SK-N-SH (cell line): Measurements from ENCODE around the gene EFCAB11. TPM values are rescaled to one million over a fixed set of nuclear protein-coding genes. Genes with fewer than 3 reads are reported as not detected.

Experiments
- CTCF ChIA-PET: fragments of 300-600, 350-600 bp; formaldehyde crosslinking; extraction: SDS; loops from one replicate; lab custom pipeline; 2021; lab: Yijun Ruan, JAX
- POLR2A ChIA-PET: fragments of 350-600 bp; sonication (Branson Sonifier 250); formaldehyde crosslinking; extraction: SDS; loops from one replicate; lab custom pipeline; 2020; ENCODE audit warnings: antibody characterized with exemption, inconsistent platforms; lab: Yijun Ruan, JAX
- DNase-seq: peaks from one replicate; pipeline ENCODE4 v3.0.0; 2012
- H2AFZ ChIP-seq: fragments of 200-600 bp; sonication (generic); 2 replicates; pipeline ENCODE4 v1.8.1; 2016; ENCODE audit warnings: antibody characterized with exemption, mild to moderate bottlenecking, low read depth
- H3F3A ChIP-seq: fragments of 200-600 bp; sonication (generic); replicated peaks from 2 replicates; pipeline ENCODE3; 2016; ENCODE audit warnings: antibody characterized with exemption, mild to moderate bottlenecking; ENCODE audit not compliant: insufficient read depth
- H3K27ac ChIP-seq, 2 experiments: fragments of 200-500 bp in 1 of 2; fragments of 200-600 bp in 1 of 2; sonication (Bioruptor generic) in 1 of 2; sonication (generic), shearing (Covaris generic) in 1 of 2; 2 replicates each; pipeline versions ENCODE4 v1.5.1 to v1.6.1; 2014 to 2016; ENCODE audit warnings: low read depth in 2 of 2, inconsistent platforms in 1 of 2, low read length in 1 of 2, mild to moderate bottlenecking in 1 of 2, mixed read lengths in 1 of 2
- H3K27me3 ChIP-seq: fragments of 200-600 bp; sonication (generic), shearing (Covaris generic); 2 replicates; pipeline ENCODE4 v1.6.1; 2016; ENCODE audit warnings: mixed run types; ENCODE audit not compliant: insufficient read depth
- H3K36me3 ChIP-seq, 2 experiments: fragments of 200-500 bp in 1 of 2; fragments of 200-600 bp in 1 of 2; sonication (Bioruptor generic) in 1 of 2; sonication (generic) in 1 of 2; replicated peaks in 1 of 2; 2 replicates each; pipeline versions ENCODE3 to v1.5.1; 2014 to 2016; ENCODE audit warnings: low read length in 1 of 2, mild to moderate bottlenecking in 1 of 2; ENCODE audit not compliant: insufficient read depth in 2 of 2, control insufficient read depth in 1 of 2
- H3K4me1 ChIP-seq, 2 experiments: fragments of 200-500 bp in 1 of 2; fragments of 200-600 bp in 1 of 2; sonication (Bioruptor generic) in 1 of 2; sonication (generic), shearing (Covaris generic) in 1 of 2; 2 replicates each; pipeline versions ENCODE4 v1.5.1 to v1.6.1; 2014 to 2016; ENCODE audit warnings: low read depth in 1 of 2, low read length in 1 of 2, mixed run types in 1 of 2; ENCODE audit not compliant: insufficient read depth in 2 of 2, control insufficient read depth in 1 of 2
- H3K4me2 ChIP-seq: fragments of 200-600 bp; sonication (generic), shearing (Covaris generic); 2 replicates; pipeline ENCODE4 v1.6.1; 2017; ENCODE audit warnings: mixed run types
- H3K4me3 ChIP-seq, 2 experiments: fragments of 200-500 bp in 1 of 2; fragments of 200-600 bp in 1 of 2; sonication (Bioruptor generic) in 1 of 2; sonication (generic), shearing (Covaris generic) in 1 of 2; 2 replicates each; pipeline versions ENCODE4 v1.5.1 to v1.8.1; 2014 to 2016; ENCODE audit warnings: low read depth in 2 of 2, inconsistent platforms in 1 of 2, low read length in 1 of 2, mild to moderate bottlenecking in 1 of 2, mixed read lengths in 1 of 2, moderate library complexity in 1 of 2
- H3K79me2 ChIP-seq: fragments of 200-600 bp; sonication (generic); 2 replicates; pipeline ENCODE4 v1.8.1; 2017; ENCODE audit warnings: mild to moderate bottlenecking; ENCODE audit not compliant: insufficient read depth
- H3K9ac ChIP-seq: fragments of 200-600 bp; sonication (generic); 2 replicates; pipeline ENCODE4 v1.6.1; 2017; ENCODE audit warnings: mixed run types
- H3K9me2 ChIP-seq: fragments of 200-600 bp; sonication (generic); 2 replicates; pipeline ENCODE4 v1.6.1; 2017; ENCODE audit warnings: mixed run types
- H3K9me3 ChIP-seq: fragments of 200-600 bp; sonication (generic); 2 replicates; pipeline ENCODE4 v1.6.1; 2017; ENCODE audit warnings: mixed run types, mild to moderate bottlenecking, moderate library complexity
- H4K20me1 ChIP-seq: fragments of 200-600 bp; sonication (generic); 2 replicates; pipeline ENCODE4 v1.6.1; 2017; ENCODE audit warnings: mild to moderate bottlenecking, mixed run types; ENCODE audit not compliant: insufficient read depth
- CTCF ChIP-seq: fragments of 200-600 bp; sonication (generic); IDR thresholded peaks from 2 replicates; pipeline ENCODE4 v1.6.1; 2017; ENCODE audit warnings: antibody characterized with exemption, mild to moderate bottlenecking, moderate library complexity
- ELF1 ChIP-seq: IDR thresholded peaks from 2 replicates; pipeline ENCODE4 v1.4.0; 2012
- GABPA ChIP-seq: IDR thresholded peaks from 2 replicates; pipeline ENCODE4 v1.4.0; 2012; ENCODE audit warnings: low read depth, mild to moderate bottlenecking
- IRF3 ChIP-seq: fragments of 150-350 bp; IDR thresholded peaks from 2 replicates; pipeline ENCODE4 v1.6.1; 2016; ENCODE audit warnings: mild to moderate bottlenecking, low read depth, low read length
- JUND ChIP-seq: IDR thresholded peaks from 2 replicates; pipeline ENCODE4 v1.4.0; 2012
- MAX ChIP-seq: IDR thresholded peaks from 2 replicates; pipeline ENCODE4 v1.4.0; 2012; ENCODE audit warnings: low read depth
- MEF2A ChIP-seq: IDR thresholded peaks from 2 replicates; pipeline ENCODE4 v1.4.0; 2012; ENCODE audit warnings: low read depth, borderline replicate concordance
- NFIC ChIP-seq: IDR thresholded peaks from 2 replicates; pipeline ENCODE4 v1.4.0; 2012; ENCODE audit warnings: borderline replicate concordance
- NRF1 ChIP-seq: IDR thresholded peaks from 2 replicates; pipeline ENCODE4 v1.6.1; 2012; ENCODE audit warnings: low read depth, mild to moderate bottlenecking, low read length
- RCOR1 ChIP-seq: fragments of 150-350 bp; IDR thresholded peaks from 2 replicates; pipeline ENCODE4 v1.6.1; 2017; ENCODE audit warnings: antibody characterized with exemption, low read length
- REST ChIP-seq: IDR thresholded peaks from 2 replicates; pipeline ENCODE4 v1.6.1; 2012; ENCODE audit warnings: mild to moderate bottlenecking, low read depth, low read length, moderate library complexity
- RXRA ChIP-seq: IDR thresholded peaks from 2 replicates; pipeline ENCODE4 v1.4.0; 2012; ENCODE audit warnings: low read depth, mild to moderate bottlenecking, borderline replicate concordance
- SIN3A ChIP-seq: IDR thresholded peaks from 2 replicates; pipeline ENCODE4 v1.6.1; 2012; ENCODE audit warnings: low read depth, mild to moderate bottlenecking, low read length, moderate library complexity, borderline replicate concordance
- USF1 ChIP-seq: IDR thresholded peaks from 2 replicates; pipeline ENCODE4 v1.4.0; 2012; ENCODE audit warnings: low read depth, borderline replicate concordance
- USF2 ChIP-seq: fragments of 150-350 bp; IDR thresholded peaks from 2 replicates; pipeline ENCODE4 v1.6.1; 2017; ENCODE audit warnings: antibody characterized with exemption, low read length, low read depth, borderline replicate concordance
- WGBS: methylation state at CpG from one replicate; pipeline ENCODE4 v1.1.6; 2017; ENCODE audit warnings: low lambda C conversion rate; 5-methylcytosine and 5-hydroxymethylcytosine counted together
- polyA plus RNA-seq, 3 experiments: library from polyadenylated mRNA; depleted of rRNA; stranded (reverse); fragments of >200 nt; gene quantifications; 2 replicates each; pipeline ENCODE4 v1.2.3, GENCODE V29; 2012

EFCAB11 gene
- polyA plus RNA-seq, 1 of the 3 experiments (the other 2 are of a cell fraction): 3.9 TPM

GRCh38 chr14:89775151-89775550 is 179.4 kb downstream of the EFCAB11 start (continued):
- TF ChIP-seq MEF2A (no peak), GABPA (no peak), ELF1 (no peak)
- TF ChIP-seq, all 33 proteins: peak for 0

- H3K79me2 ChIP-seq: no peaks in the 10 kb centered on the region
- DNase-seq: no peak
- no peaks in the 10 kb centered on the region for H3K9me2 ChIP-seq
- no peaks in the 10 kb centered on the region for H3K27me3 ChIP-seq
- H3K27ac ChIP-seq: no peak overlapping the region
- POLR2A ChIA-PET: interaction anchor here (0.6 kb wide), 1 partner anchor 93 kb away, joined by 3 read pairs; no protein-coding TSS in a partner anchor
- no peak overlapping the region for H3K4me2 ChIP-seq
- CTCF ChIA-PET: interaction anchor here (1.1 kb wide), 1 partner anchor 140 kb away, joined by 3 read pairs; no protein-coding TSS in a partner anchor
- 73% methylated on average over 9 of the region's 12 CpGs for WGBS
- H3K9me3 ChIP-seq: no peaks in the 10 kb centered on the region
- H3K4me3 ChIP-seq: no peak overlapping the region
- no peaks in the 10 kb centered on the region for H4K20me1 ChIP-seq
- no peak overlapping the region for H2AFZ ChIP-seq
- H3K36me3 ChIP-seq: no peaks in the 10 kb centered on the region
- TF ChIP-seq RCOR1 (no peak), JUND (no peak), NFIC (no peak), USF1 (no peak), NRF1 (no peak), IRF3 (no peak), CTCF (no peak)
- TF ChIP-seq, all 33 proteins: peak for 0
- H3K4me1 ChIP-seq: peaks cover 0 to 6% of the 10 kb centered on the region in 2 experiments; a peak in 2 of 4 replicates
- H3K9ac ChIP-seq: no peak overlapping the region
- no peaks in the 10 kb centered on the region for H3F3A ChIP-seq
These were observed 180.8 kb downstream of the EFCAB11 start for GRCh38 chr14:89773644-89774316.

GRCh38 chr14:89773151-89773550 is 181.4 kb downstream of the EFCAB11 start:
- Histone ChIP-seq H3K79me2 (no peaks in the 10 kb centered on the region), H3K4me2 (no peak overlapping the region), H3K9ac (no peak overlapping the region), H3F3A (no peaks in the 10 kb centered on the region), H3K9me3 (no peaks in the 10 kb centered on the region), H3K36me3 (no peaks in the 10 kb centered on the region), H3K27ac (no peak overlapping the region), H3K4me1 (peaks cover 0 to 6% of the 10 kb centered on the region in 2 experiments; a peak in 2 of 4 replicates), H3K27me3 (no peaks in the 10 kb centered on the region), H3K4me3 (no peak overlapping the region), H4K20me1 (no peaks in the 10 kb centered on the region), H3K9me2 (no peaks in the 10 kb centered on the region), H2AFZ (no peak overlapping the region)
- DNase-seq: no peak
- CTCF ChIA-PET: interaction anchor here (1.1 kb wide), 1 partner anchor 140 kb away, joined by 3 read pairs; no protein-coding TSS in a partner anchor
- POLR2A ChIA-PET: interaction anchor here (0.6 kb wide), 1 partner anchor 92 kb away, joined by 3 read pairs; no protein-coding TSS in a partner anchor
- WGBS: 85% methylated on average over 7 of the region's 7 CpGs
- TF ChIP-seq USF1: no peak
- TF ChIP-seq SIN3A: no peak
- TF ChIP-seq MAX: no peak
- TF ChIP-seq REST: no peak
- TF ChIP-seq USF2: no peak
- TF ChIP-seq RXRA: no peak
